Fibroblast of pulmonary artery (primary cell): ENCODE measurements around the gene OBI1.
A peak's percentile ranks its signal among the peaks of the same experiment; 100 is the strongest.

Experiments used
- DNase-seq: peaks from one replicate; pipeline ENCODE4 v3.0.0-alpha.2; 2010; ENCODE audit warnings: low read depth
- H3K4me3 ChIP-seq: replicated peaks from 2 replicates; pipeline ENCODE4 v1.5.1; 2011; ENCODE audit warnings: low read depth, mild to moderate bottlenecking, control low read depth, low read length, moderate library complexity
- CTCF ChIP-seq: IDR thresholded peaks from 2 replicates; pipeline ENCODE4 v1.5.1; 2011; ENCODE audit warnings: mild to moderate bottlenecking, control low read depth, low read length, inconsistent platforms; ENCODE audit errors: missing control alignments

The OBI1 gene

GRCh38 chr13:78609464-78610205 is 49.3 kb downstream of the OBI1 start:
- no peak for DNase-seq
- no peak for TF ChIP-seq CTCF
- H3K4me3 ChIP-seq: peak overlapping the region; percentile 59

- no peak for DNase-seq
- peak overlapping the region; percentile 59 for H3K4me3 ChIP-seq
- no peak for TF ChIP-seq CTCF
Measured at GRCh38 chr13:78608688-78609463, 50.1 kb downstream of the OBI1 start.

GRCh38 chr13:78608252-78608687 is 50.7 kb downstream of the OBI1 start:
- no peak for DNase-seq
- TF ChIP-seq CTCF: no peak
- peak overlapping the region; percentile 59 for H3K4me3 ChIP-seq

- no peak for DNase-seq
- H3K4me3 ChIP-seq: no peak overlapping the region
- TF ChIP-seq CTCF: no peak
Measured at GRCh38 chr13:78607409-78608251, 51.3 kb downstream of the OBI1 start.

GRCh38 chr13:78606471-78607408 is 52.2 kb downstream of the OBI1 start:
- no peak for TF ChIP-seq CTCF
- no peak overlapping the region for H3K4me3 ChIP-seq
- DNase-seq: no peak
